Left lung (tissue), 10 donors: ENCODE data around the gene RPS28. TPM values are rescaled to one million over a fixed set of nuclear protein-coding genes. Genes with fewer than 3 reads are reported as not detected.
"Not testable (repeated sequence)": the region's sequence is repeated elsewhere in the genome, so short reads cannot be mapped to it uniquely, and the experiment has no call there.

Experiments
- ATAC-seq: fragments of 200-7000 bp; cut with Tn5 transposase; one replicate; pipeline ENCODE4 v1.9.1; 2020; ENCODE audit warnings: moderate library complexity
- DNase-seq, 4 donors: peaks; one replicate each; pipeline ENCODE4 v3.0.0-alpha.2; 2013 to 2020
- H3K27ac ChIP-seq, 2 donors: fragments of 200-600 bp; sonication (generic) in 1 of 2; one replicate each; pipeline versions ENCODE4 v1.5.0 to v1.8.0; 2020 to 2021
- H3K27me3 ChIP-seq, 2 donors: fragments of 200-600 bp; sonication (generic) in 1 of 2; one replicate each; pipeline versions ENCODE4 v1.5.0 to v1.8.0; 2020 to 2021
- H3K36me3 ChIP-seq, 2 donors: fragments of 200-600 bp; sonication (generic) in 1 of 2; one replicate each; pipeline versions ENCODE4 v1.5.0 to v1.8.0; 2020 to 2021
- H3K4me1 ChIP-seq, 2 donors: fragments of 200-600 bp; one replicate each; pipeline ENCODE4 v1.8.0; 2021
- H3K4me3 ChIP-seq, 2 donors: fragments of 200-600 bp; sonication (generic) in 1 of 2; one replicate each; pipeline versions ENCODE4 v1.5.0 to v1.8.0; 2020 to 2021; ENCODE audit warnings: mild to moderate bottlenecking in 1 of 2
- H3K9me3 ChIP-seq, 2 donors: fragments of 200-600 bp; sonication (generic) in 1 of 2; one replicate each; pipeline versions ENCODE4 v1.5.0 to v1.8.0; 2020 to 2021
- intact Hi-C, 2 donors: fragments of 100-400 bp; cut with DNase I; formaldehyde crosslinking; loops; one replicate each; pipeline versions ENCODE4 v1.11.2 to v1.14.2; 2022
- polyA plus RNA-seq, 6 donors: library from polyadenylated mRNA; unstranded; fragments of 120-200 nt; gene quantifications; one replicate each; pipeline ENCODE4 v1.2.1, GENCODE V29; 2013; ENCODE audit not compliant: insufficient read length in 6 of 6
- total RNA-seq, 2 donors: library from RNA; stranded (reverse); fragmentation: NEBNext Ultra II Directional; extraction: Animal tissue kit (Norgen Biotek cat#: 25700); gene quantifications; one replicate each; pipeline ENCODE4 v1.2.1, GENCODE V29; 2021
- TF ChIP-seq, protein P1 (sequence below), 2 donors: fragments of 200-600 bp; sonication (generic) in 1 of 2; IDR thresholded peaks; one replicate each; pipeline versions ENCODE4 v1.5.0 to v1.8.0; 2021; ENCODE audit warnings: antibody characterized with exemption in 2 of 2
- donor health status: DM: no; HTN: yes; CAD: no.
- donor health status: DM: no; HTN: no; CAD: no.

RPS28 gene
- total and polyA plus RNA-seq, 8 donors, result 565 to 1,630 (median 655) TPM

DNA sequence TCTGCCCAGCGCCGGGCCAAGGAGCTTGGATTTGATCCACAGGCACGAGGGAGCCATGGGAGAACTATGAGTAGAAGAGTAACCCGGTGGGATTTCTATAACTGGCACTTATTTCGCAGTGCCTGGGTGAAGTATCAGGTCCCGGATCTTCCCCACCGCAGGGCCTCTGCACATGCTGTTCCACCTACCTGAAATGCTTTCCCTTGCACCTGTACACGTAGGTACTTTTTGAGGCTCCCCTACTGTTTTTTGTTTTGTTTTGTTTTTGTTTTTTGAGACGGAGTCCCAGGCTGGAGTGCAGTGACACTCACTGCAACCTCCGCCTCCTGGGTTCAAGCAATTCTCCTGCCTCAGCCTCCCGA lies 22.2 kb downstream of the RPS28 start:
- intact Hi-C loops, result no loop called here
- DNase-seq, result no peak
- Histone ChIP-seq H3K27ac (peak overlapping the region in 1 of 2 donors; percentile 94), H3K4me1 (peaks cover 0 to 28% of the 10 kb centered on the region in 2 donors), H3K27me3 (peaks cover 0 to 55% of the 10 kb centered on the region in 2 donors), H3K9me3 (no peaks in the 10 kb centered on the region), H3K4me3 (peak overlapping the region in 1 of 2 donors; percentile 57), H3K36me3 (no peaks in the 10 kb centered on the region)
- ATAC-seq, result no peak
- TF ChIP-seq, protein P1, sequence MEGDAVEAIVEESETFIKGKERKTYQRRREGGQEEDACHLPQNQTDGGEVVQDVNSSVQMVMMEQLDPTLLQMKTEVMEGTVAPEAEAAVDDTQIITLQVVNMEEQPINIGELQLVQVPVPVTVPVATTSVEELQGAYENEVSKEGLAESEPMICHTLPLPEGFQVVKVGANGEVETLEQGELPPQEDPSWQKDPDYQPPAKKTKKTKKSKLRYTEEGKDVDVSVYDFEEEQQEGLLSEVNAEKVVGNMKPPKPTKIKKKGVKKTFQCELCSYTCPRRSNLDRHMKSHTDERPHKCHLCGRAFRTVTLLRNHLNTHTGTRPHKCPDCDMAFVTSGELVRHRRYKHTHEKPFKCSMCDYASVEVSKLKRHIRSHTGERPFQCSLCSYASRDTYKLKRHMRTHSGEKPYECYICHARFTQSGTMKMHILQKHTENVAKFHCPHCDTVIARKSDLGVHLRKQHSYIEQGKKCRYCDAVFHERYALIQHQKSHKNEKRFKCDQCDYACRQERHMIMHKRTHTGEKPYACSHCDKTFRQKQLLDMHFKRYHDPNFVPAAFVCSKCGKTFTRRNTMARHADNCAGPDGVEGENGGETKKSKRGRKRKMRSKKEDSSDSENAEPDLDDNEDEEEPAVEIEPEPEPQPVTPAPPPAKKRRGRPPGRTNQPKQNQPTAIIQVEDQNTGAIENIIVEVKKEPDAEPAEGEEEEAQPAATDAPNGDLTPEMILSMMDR (IDR thresholded peaks at IDR 0.05), result peak in 1 of 2 donors; percentile 1

DNA sequence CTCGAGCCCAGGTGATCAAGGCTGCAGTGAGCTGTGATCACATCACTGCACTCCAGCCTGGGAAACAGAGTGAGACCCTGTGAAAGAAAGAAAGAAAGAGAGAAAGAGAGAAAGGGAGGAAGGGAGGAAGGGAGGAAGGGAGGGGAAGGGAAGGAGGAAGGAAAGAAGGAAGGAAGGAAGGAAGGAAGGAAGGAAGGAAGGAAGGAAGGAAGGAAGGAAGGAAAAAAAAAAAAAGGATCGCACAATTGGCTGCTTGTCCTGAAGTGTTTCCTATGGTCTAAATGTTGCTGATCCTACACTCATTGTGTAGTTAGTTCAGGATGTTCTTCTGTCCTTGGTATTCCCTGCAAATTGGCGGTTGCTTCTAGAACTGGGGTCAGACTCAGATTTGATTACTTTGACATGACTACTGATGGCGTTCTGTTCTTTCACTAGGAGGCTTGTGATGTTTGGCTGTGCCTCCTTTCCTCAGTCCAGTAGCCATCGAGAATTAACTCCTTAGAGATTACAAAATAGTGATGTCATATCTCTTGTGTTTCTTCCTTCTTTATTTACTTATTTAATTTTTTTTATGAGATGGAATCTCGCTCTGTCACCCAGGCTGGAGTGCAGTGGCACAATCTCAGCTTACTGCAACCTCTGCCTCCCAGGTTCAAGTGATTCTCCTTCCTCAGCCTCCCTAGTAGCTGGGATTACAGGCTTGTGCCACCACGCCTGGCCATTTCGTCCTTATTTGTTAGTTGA lies 28.5 kb downstream of the RPS28 start:
- H3K27me3 ChIP-seq, result peaks cover 0 to 17% of the 10 kb centered on the region in 2 donors
- not testable (repeated sequence) for DNase-seq, H3K9me3 ChIP-seq, H3K36me3 ChIP-seq, H3K27ac ChIP-seq, ATAC-seq, H3K4me3 ChIP-seq
- peaks cover 0 to 32% of the 10 kb centered on the region in 2 donors for H3K4me1 ChIP-seq
- intact Hi-C loops, result loop anchor here in 1 of 2 donors (5.0 kb wide), 1 partner anchor 52 kb away; no protein-coding TSS in a partner anchor

DNA sequence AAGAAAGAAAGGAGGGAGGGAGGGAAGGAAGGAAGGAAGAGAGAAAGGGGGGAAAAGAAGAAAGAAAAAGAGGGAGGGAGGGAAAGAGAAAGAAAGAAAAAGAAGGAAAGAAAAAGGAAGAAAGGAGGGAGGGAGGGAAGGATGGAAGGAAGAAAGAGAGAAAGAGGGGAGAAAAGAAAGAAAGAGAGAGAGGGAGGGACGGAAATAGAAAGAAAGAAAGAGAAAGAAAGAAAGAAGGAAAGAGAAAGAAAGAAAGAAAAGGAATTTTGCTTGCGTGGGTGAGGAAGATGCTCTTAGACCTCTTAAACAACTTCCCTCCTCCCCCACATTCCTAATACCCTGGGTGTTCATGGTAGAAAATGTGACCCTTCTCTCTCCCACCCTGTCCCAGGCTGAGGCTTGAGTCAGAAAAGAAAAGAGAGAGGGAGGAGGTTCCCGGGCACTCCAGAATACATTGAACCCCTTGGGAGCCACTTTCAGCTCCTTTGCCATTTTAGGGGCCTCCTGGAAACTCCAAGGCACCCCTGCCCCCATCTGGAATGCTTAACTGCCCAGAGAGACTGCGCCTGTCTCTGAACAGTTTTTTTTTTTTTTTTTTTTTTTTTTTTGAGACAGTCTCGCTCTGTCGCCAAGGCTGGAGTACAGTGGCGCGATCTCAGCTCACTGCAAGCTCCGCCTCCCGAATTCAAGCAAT lies 31.0 kb downstream of the RPS28 start:
- H3K27me3 ChIP-seq, result peaks cover 0 to 10% of the 10 kb centered on the region in 2 donors
- intact Hi-C loops, result loop anchor here in 1 of 2 donors (5.0 kb wide), 1 partner anchor 50 kb away; no protein-coding TSS in a partner anchor
- no peak overlapping the region for H3K27ac ChIP-seq
- H3K36me3 ChIP-seq, result no peaks in the 10 kb centered on the region
- ATAC-seq (peak; percentile 23), DNase-seq (no peak)
- no peak overlapping the region for H3K4me3 ChIP-seq
- TF ChIP-seq, protein P1 (IDR thresholded peaks at IDR 0.05), result no peak
- peaks cover 6 to 52% of the 10 kb centered on the region in 2 donors for H3K4me1 ChIP-seq
- H3K9me3 ChIP-seq, result no peaks in the 10 kb centered on the region

DNA sequence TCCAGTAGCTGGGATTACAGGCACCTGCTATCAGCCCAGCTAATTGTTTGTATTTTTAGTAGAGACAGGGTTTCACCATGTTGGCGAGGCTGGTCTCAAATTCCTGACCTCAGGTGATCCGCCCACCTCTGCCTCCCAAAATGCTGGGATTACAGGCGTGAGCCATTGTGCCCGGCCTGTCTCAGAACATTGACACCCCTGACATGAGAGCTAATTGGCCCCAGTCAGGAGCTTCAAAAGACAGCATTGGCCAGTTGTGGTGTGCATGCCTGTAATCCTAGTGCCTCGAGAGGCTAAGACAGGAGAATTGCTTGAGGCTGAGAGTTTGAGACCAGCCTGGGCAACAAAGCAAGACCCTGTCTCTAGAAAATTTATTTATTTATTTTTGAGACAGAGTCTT lies 31.5 kb downstream of the RPS28 start:
- intact Hi-C loops, result loop anchor here in 1 of 2 donors (5.0 kb wide), 1 partner anchor 49 kb away; no protein-coding TSS in a partner anchor
- ATAC-seq, H3K27ac ChIP-seq, DNase-seq, H3K4me3 ChIP-seq, H3K9me3 ChIP-seq, H3K36me3 ChIP-seq: not testable (repeated sequence)
- H3K27me3 ChIP-seq, result peaks cover 0 to 10% of the 10 kb centered on the region in 2 donors
- peaks cover 6 to 52% of the 10 kb centered on the region in 2 donors for H3K4me1 ChIP-seq

DNA sequence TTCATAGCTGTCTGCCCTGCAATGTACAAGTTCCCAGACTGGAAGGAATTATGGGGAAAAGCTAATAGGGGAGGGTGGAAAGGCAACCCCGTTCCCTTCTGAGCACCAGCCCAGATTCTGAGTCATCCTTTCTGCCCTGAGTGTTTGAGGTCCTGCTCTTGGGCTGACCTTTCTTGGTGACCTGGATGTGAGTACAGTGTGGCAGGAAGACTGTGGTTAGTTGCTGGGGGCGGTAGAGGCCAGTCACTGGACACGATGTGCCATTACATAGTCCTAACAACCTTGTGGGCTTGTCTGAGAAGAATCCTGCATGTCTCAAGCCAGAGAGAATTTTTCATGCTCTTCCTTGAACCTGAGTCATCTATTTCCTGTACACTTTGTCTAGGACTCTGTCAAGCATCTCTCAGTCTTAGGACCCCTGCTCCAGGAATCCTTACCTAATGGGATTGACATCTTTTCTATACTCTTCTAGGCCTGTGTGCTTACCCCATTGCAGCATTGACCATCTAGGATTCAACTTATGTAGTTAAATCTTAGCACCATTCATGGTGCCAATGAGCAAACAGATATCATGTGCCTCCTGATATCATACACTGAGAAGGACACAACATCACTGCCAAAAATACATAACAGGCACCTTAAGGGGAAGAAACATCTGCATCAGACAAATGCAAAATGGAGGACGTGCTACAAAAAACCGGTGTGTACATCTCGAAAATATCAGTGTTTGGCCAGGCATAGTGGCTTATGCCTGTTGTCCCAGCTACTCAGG lies 34.5 kb downstream of the RPS28 start:
- H3K36me3 ChIP-seq, result no peaks in the 10 kb centered on the region
- no peak overlapping the region for H3K4me3 ChIP-seq
- no peaks in the 10 kb centered on the region for H3K9me3 ChIP-seq
- intact Hi-C loops, result loop anchor here in 1 of 2 donors (5.0 kb wide), 1 partner anchor 146 kb away; the partner anchor contains the start of gene PRAM1
- H3K27ac ChIP-seq, result peak overlapping the region in 1 of 2 donors; percentile 26
- peaks cover 6 to 52% of the 10 kb centered on the region in 2 donors for H3K4me1 ChIP-seq
- peak in 1 of 4 donors; percentile 70 for DNase-seq
- H3K27me3 ChIP-seq, result peaks cover 0 to 10% of the 10 kb centered on the region in 2 donors
- TF ChIP-seq, protein P1 (IDR thresholded peaks at IDR 0.05), result no peak
- ATAC-seq, result peak; percentile 82
